Posterior vena cava (tissue), 2 donors: ENCODE results near the gene C4BPB. TPM values are rescaled to one million over a fixed set of nuclear protein-coding genes. Genes with fewer than 3 reads are reported as not detected.

Experiments used
- DNase-seq: peaks from one replicate; pipeline ENCODE4 v3.0.0-alpha.2; 2020; ENCODE audit warnings: low spot score
- intact Hi-C, 2 donors: fragments of 100-400 bp; cut with DNase I; formaldehyde crosslinking; loops; one replicate each; pipeline versions ENCODE4 v1.14.1 to v1.14.2; 2022 to 2023
- total RNA-seq, 2 donors: library from RNA; stranded (reverse); fragmentation: NEBNext Ultra II Directional; extraction: Animal tissue kit (Norgen Biotek cat#: 25700); gene quantifications; one replicate each; pipeline ENCODE4 v1.2.1, GENCODE V29; 2021
- donor health status: DM: yes; HTN: yes; CAD: no.
- donor health status: DM: yes; HTN: yes; CAD: no.

The C4BPB gene
- total RNA-seq, 2 donors from 2014 or later = 0.43 to 3.3 TPM

DNA sequence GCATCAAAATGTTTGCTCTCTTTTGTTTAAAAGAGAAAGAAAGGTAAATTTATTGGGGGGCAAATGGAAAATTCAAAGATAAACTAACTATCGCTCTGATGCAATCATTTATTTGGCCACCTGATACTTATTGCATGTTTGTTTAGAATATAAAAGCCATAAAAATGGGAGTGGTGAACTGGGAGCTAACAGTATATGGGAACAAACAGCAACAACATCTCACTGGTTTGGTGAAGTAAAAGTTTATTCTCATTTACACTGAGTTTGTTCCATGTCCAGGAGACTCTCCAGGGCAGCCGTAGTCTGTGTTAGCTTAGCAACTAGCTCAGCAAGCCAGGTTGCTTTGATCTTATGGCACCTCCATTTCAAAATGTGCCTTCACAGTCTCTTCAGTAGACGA is 35.7 kb downstream of the C4BPB start:
- DNase-seq = no peak
- intact Hi-C loops = no loop called here

- intact Hi-C loops = no loop called here
- no peak for DNase-seq
Measured at GRCh38 chr1:207128336-207128921, 39.8 kb downstream of the C4BPB start.

DNA sequence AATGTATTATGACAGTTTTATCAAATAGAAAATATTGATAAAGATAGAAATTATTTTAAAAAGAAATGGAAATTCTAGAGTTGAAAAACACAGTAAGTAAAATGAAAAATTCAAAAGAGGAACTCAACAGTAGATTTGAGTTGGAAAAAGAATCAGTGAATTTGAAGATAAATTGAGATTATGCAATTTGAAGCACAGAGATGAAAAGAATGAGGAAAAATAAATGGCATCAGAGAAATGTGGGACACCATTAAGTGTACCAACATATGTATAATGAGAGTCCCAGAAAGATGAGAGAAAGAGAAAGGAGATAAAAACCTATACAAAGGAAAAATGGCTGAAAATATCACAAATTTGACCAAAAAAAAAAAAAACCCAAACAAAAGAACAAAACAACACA is 40.4 kb downstream of the C4BPB start:
- no peak for DNase-seq
- intact Hi-C loops = no loop called here

GRCh38 chr1:207130252-207131036 is 41.8 kb downstream of the C4BPB start:
- no peak for DNase-seq
- intact Hi-C loops = no loop called here

GRCh38 chr1:207131163-207131562 is 42.5 kb downstream of the C4BPB start:
- intact Hi-C loops = no loop called here
- DNase-seq = no peak

GRCh38 chr1:207134581-207134980 is 45.9 kb downstream of the C4BPB start:
- intact Hi-C loops = no loop called here
- DNase-seq = no peak

- intact Hi-C loops = no loop called here
- no peak for DNase-seq
Measured at GRCh38 chr1:207139616-207140015, 51.0 kb downstream of the C4BPB start.

GRCh38 chr1:207140536-207140935 is 51.9 kb downstream of the C4BPB start:
- DNase-seq = no peak
- intact Hi-C loops = no loop called here

DNA sequence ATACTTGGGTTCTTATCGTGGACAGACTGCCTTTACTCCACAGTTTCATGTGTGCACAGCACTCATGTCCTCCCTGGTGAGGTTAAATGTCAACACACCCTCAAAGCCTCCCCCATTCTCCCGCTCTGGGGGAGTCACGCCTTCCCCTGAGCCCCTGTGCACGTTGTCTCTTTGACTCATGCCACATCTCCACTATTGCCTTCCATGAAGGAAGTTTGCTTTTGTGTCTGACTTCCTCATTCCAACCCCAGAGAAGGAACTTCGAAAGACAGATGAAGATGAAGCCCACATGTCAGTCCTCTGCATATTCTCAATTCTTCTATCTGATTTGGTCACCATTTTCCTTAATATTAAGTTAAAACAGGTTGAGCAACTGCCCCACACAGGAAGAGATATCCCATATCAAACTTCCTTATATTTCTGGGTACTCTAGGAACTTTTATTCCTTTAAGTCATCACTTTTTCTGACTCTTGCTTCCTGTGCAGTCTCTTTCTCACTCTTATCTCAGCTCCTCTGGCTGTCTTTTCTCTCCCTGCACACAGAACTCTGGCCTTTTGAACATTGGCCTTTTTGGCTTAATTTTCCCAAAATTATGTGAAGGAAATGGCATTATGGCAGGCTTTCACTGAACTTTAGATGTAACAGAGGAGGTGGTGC is 56.9 kb downstream of the C4BPB start:
- intact Hi-C loops = no loop called here
- DNase-seq = no peak

Other genes with a start within 250 kb of the C4BPB start
- not detected for gene IL20, start 223.2 kb upstream of the C4BPB start, total RNA-seq
- not detected for gene IL24, start 191.4 kb upstream of the C4BPB start, total RNA-seq
- 1 to 10 TPM; 1.4 to 3.3 TPM for gene FCMR, start 166.9 kb upstream of the C4BPB start, total RNA-seq
- under 1 TPM; 0.33 to 0.79 TPM for gene PIGR, start 142.4 kb upstream of the C4BPB start, total RNA-seq
- gene FCAMR, start 118.4 kb upstream of the C4BPB start, total RNA-seq = not detected
- gene C1orf116, start 56.1 kb upstream of the C4BPB start, total RNA-seq = not detected
- 1 to 10 TPM; 6.6 to 7.0 TPM for gene YOD1, start 37.7 kb upstream of the C4BPB start, total RNA-seq
- gene PFKFB2, start 35.6 kb upstream of the C4BPB start, total RNA-seq = 10 to 100 TPM; 10.2 to 13.0 TPM
- gene C4BPA, start 15.4 kb downstream of the C4BPB start, total RNA-seq = under 1 TPM in 1 of 2 donors, not detected in 1; 0.37 TPM
- 10 to 100 TPM; 52.7 to 53.2 TPM for gene CD55, start 232.8 kb downstream of the C4BPB start, total RNA-seq